ENCODE measurements around the gene ZNF24. TPM values are rescaled to one million over a fixed set of nuclear protein-coding genes. Genes with fewer than 3 reads are reported as not detected.

Gene ZNF24
- total and polyA plus RNA-seq, 9 donors, result 23.4 to 36.5 (median 31.5) TPM

Other genes with a start within 250 kb of the ZNF24 start
- gene ZNF397, start 103.4 kb downstream of the ZNF24 start, total RNA-seq, result 23.2 TPM
- 10 to 100 TPM; 21.9 to 39.3 (median 25.9) TPM for gene ZNF397, start 103.4 kb downstream of the ZNF24 start, polyA plus RNA-seq (ENCODE audit: insufficient read depth in 1 of 8, insufficient read length in 8 of 8, low replicate concordance in 1 of 8)
- 18.8 TPM for gene ZSCAN30, start 54.2 kb downstream of the ZNF24 start, total RNA-seq
- gene ZSCAN30, start 54.2 kb downstream of the ZNF24 start, polyA plus RNA-seq (ENCODE audit: insufficient read depth in 1 of 8, insufficient read length in 8 of 8, low replicate concordance in 1 of 8), result 10 to 100 TPM; 14.7 to 37.3 (median 21.1) TPM
- gene ZNF396, start 32.9 kb upstream of the ZNF24 start, total RNA-seq, result 1.3 TPM
- gene ZNF396, start 32.9 kb upstream of the ZNF24 start, polyA plus RNA-seq (ENCODE audit: insufficient read depth in 1 of 8, insufficient read length in 8 of 8, low replicate concordance in 1 of 8), result 1 to 10 TPM in 4 of 8 donors, under 1 TPM in 4; 0.58 to 1.5 (median 1.1) TPM
- 5.4 TPM for gene INO80C, start 153.5 kb upstream of the ZNF24 start, total RNA-seq
- gene INO80C, start 153.5 kb upstream of the ZNF24 start, polyA plus RNA-seq (ENCODE audit: insufficient read depth in 1 of 8, insufficient read length in 8 of 8, low replicate concordance in 1 of 8), result 10 to 100 TPM; 17.2 to 33.4 (median 25.1) TPM
- gene GALNT1, start 237.3 kb upstream of the ZNF24 start, total RNA-seq, result 96.6 TPM
- 10 to 100 TPM; 61.7 to 79.9 (median 76.9) TPM for gene GALNT1, start 237.3 kb upstream of the ZNF24 start, polyA plus RNA-seq (ENCODE audit: insufficient read depth in 1 of 8, insufficient read length in 8 of 8, low replicate concordance in 1 of 8)